ENCODE measurements around the gene GNAZ. TPM values are rescaled to one million over a fixed set of nuclear protein-coding genes. Genes with fewer than 3 reads are reported as not detected.

Gene GNAZ
- total RNA-seq, 1 experiment from 2014 or later, result 11.1 TPM

DNA sequence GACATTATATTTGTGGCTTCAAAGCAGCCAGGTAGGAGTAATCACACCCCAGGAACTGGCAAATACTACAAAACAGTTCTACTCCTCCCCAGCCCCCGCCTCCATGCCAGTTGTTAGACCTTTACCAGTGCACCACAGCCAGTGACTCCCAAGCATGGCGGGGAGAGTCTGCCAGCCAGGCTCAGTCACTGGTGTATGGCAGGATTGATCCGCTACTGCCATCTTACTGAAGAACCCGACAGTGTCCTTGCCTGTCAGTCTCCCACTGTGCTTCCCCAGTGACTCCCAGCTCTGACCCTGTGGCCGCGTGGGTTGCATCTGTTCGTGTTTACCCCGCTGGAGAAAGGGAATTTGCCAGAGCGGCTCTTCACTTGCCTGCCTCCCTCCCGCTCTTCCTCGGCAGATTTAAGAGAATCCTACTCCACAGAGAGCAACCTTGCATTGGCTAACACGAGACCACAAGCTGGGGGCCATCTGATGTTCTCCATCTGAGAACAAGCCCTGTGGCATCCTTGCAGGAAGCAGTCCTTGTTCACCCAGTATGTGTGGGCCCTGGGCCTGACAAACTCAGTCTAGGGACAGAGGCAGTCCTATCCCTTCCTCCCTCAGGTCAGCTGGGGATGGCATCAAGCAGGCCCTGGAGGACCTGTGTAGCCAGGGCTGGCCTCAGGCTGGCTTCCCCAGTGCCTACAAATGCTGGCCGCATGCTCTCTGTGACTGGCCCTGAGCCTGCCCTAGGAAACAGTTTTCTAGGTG lies 33.1 kb downstream of the GNAZ start:
- no peaks in the 10 kb centered on the region for H3K36me3 ChIP-seq (ENCODE audit: control insufficient read depth in 1 of 2, insufficient read depth in 2 of 2, low read length in 2 of 2)
- no peak overlapping the region for H3K4me3 ChIP-seq (replicated peaks in 1 of 2; ENCODE audit: low read depth in 1 of 2, low read length in 2 of 2)
- no peak overlapping the region for H3K27ac ChIP-seq (ENCODE audit: low read depth, low read length)
- ChIA-PET RAD21 (ENCODE audit: low non-redundant PET in 1 of 2, low total read pairs in 2 of 2, uncharacterized antibody in 2 of 2, unreplicated experiment in 2 of 2) (no interaction called here), POLR2A (no interaction called here), CTCF (interaction anchor here (0.9 kb wide), 1 partner anchor 144 kb away, joined by 3 read pairs; no protein-coding TSS in a partner anchor)
- intact Hi-C loops (cut with micrococcal nuclease), result no loop called here
- DNase-seq (ENCODE audit: low read depth, low spot score) (no peak), ATAC-seq (no peak)
- H3K4me1 ChIP-seq (ENCODE audit: control insufficient read depth in 1 of 2, insufficient read depth in 2 of 2, low read length in 2 of 2), result no peaks in the 10 kb centered on the region
- H4K20me1 ChIP-seq (ENCODE audit: insufficient read depth), result no peaks in the 10 kb centered on the region
- H3K9me2 ChIP-seq (ENCODE audit: insufficient read depth), result no peaks in the 10 kb centered on the region
- no TSS peak for BruUV-seq (replicated peaks)
- H3K79me2 ChIP-seq (ENCODE audit: insufficient read depth, low read length), result no peaks in the 10 kb centered on the region
- H3K9ac ChIP-seq (ENCODE audit: low read length), result no peak overlapping the region
- TF ChIP-seq SP1 (IDR thresholded peaks at IDR 0.05; ENCODE audit: low read depth), result no peak
- TF ChIP-seq, protein P1, sequence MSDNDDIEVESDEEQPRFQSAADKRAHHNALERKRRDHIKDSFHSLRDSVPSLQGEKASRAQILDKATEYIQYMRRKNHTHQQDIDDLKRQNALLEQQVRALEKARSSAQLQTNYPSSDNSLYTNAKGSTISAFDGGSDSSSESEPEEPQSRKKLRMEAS (IDR thresholded peaks at IDR 0.05), result no peak
- no peak for TF ChIP-seq YY1 (IDR thresholded peaks at IDR 0.05; ENCODE audit: extremely low read depth, insufficient replicate concordance, low read depth, low read length)
- no peak for TF ChIP-seq JUND (IDR thresholded peaks at IDR 0.05)
- no peak for TF ChIP-seq EZH2 (IDR thresholded peaks at IDR 0.05)
- TF ChIP-seq, protein P2, sequence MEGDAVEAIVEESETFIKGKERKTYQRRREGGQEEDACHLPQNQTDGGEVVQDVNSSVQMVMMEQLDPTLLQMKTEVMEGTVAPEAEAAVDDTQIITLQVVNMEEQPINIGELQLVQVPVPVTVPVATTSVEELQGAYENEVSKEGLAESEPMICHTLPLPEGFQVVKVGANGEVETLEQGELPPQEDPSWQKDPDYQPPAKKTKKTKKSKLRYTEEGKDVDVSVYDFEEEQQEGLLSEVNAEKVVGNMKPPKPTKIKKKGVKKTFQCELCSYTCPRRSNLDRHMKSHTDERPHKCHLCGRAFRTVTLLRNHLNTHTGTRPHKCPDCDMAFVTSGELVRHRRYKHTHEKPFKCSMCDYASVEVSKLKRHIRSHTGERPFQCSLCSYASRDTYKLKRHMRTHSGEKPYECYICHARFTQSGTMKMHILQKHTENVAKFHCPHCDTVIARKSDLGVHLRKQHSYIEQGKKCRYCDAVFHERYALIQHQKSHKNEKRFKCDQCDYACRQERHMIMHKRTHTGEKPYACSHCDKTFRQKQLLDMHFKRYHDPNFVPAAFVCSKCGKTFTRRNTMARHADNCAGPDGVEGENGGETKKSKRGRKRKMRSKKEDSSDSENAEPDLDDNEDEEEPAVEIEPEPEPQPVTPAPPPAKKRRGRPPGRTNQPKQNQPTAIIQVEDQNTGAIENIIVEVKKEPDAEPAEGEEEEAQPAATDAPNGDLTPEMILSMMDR (IDR thresholded peaks at IDR 0.05 in 2 of 3, conservative IDR thresholded peaks at IDR 0.05 in 1 of 3; ENCODE audit: borderline replicate concordance in 1 of 3, insufficient read depth in 1 of 3, low read depth in 2 of 3, low read length in 2 of 3), result no peak
- no peak for TF ChIP-seq ZFX (IDR thresholded peaks at IDR 0.05)
- TF ChIP-seq, protein P3, sequence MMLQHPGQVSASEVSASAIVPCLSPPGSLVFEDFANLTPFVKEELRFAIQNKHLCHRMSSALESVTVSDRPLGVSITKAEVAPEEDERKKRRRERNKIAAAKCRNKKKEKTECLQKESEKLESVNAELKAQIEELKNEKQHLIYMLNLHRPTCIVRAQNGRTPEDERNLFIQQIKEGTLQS (IDR thresholded peaks at IDR 0.05), result no peak
- no peak for TF ChIP-seq ZNF274 (IDR thresholded peaks at IDR 0.05; ENCODE audit: low read depth, low read length)
- no peak for TF ChIP-seq ELF1 (IDR thresholded peaks at IDR 0.05; ENCODE audit: borderline replicate concordance, low read depth)
- no peak for TF ChIP-seq FOSL1 (IDR thresholded peaks at IDR 0.05; ENCODE audit: low read depth)
- no peak for TF ChIP-seq EGR1 (IDR thresholded peaks at IDR 0.05; ENCODE audit: low read depth)
- TF ChIP-seq, protein P4, sequence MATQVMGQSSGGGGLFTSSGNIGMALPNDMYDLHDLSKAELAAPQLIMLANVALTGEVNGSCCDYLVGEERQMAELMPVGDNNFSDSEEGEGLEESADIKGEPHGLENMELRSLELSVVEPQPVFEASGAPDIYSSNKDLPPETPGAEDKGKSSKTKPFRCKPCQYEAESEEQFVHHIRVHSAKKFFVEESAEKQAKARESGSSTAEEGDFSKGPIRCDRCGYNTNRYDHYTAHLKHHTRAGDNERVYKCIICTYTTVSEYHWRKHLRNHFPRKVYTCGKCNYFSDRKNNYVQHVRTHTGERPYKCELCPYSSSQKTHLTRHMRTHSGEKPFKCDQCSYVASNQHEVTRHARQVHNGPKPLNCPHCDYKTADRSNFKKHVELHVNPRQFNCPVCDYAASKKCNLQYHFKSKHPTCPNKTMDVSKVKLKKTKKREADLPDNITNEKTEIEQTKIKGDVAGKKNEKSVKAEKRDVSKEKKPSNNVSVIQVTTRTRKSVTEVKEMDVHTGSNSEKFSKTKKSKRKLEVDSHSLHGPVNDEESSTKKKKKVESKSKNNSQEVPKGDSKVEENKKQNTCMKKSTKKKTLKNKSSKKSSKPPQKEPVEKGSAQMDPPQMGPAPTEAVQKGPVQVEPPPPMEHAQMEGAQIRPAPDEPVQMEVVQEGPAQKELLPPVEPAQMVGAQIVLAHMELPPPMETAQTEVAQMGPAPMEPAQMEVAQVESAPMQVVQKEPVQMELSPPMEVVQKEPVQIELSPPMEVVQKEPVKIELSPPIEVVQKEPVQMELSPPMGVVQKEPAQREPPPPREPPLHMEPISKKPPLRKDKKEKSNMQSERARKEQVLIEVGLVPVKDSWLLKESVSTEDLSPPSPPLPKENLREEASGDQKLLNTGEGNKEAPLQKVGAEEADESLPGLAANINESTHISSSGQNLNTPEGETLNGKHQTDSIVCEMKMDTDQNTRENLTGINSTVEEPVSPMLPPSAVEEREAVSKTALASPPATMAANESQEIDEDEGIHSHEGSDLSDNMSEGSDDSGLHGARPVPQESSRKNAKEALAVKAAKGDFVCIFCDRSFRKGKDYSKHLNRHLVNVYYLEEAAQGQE (IDR thresholded peaks at IDR 0.05; ENCODE audit: low read depth), result no peak
- no peak for TF ChIP-seq RAD21 (IDR thresholded peaks at IDR 0.05; ENCODE audit: low read depth)
- TF ChIP-seq SRF (IDR thresholded peaks at IDR 0.05; ENCODE audit: low read depth), result no peak
- TF ChIP-seq TCF7L2 (IDR thresholded peaks at IDR 0.05; ENCODE audit: borderline replicate concordance, extremely low read depth, insufficient read depth, insufficient read length), result no peak
- no peak for TF ChIP-seq POLR2AphosphoS5 (IDR thresholded peaks at IDR 0.05; ENCODE audit: low read depth, low read length)
- TF ChIP-seq CEBPB (IDR thresholded peaks at IDR 0.05; ENCODE audit: low read depth), result no peak
- TF ChIP-seq POLR2A (IDR thresholded peaks at IDR 0.05; ENCODE audit: borderline replicate concordance, extremely low read depth, insufficient read depth, insufficient read length), result no peak
- no peak overlapping the region for H2AFZ ChIP-seq (ENCODE audit: low read depth, low read length, poor library complexity, severe bottlenecking)
- no peak overlapping the region for H3K4me2 ChIP-seq (ENCODE audit: low read length)
- H3K27me3 ChIP-seq (ENCODE audit: insufficient read depth, low read length), result no peaks in the 10 kb centered on the region
- no peaks in the 10 kb centered on the region for H3K9me3 ChIP-seq (ENCODE audit: control insufficient read depth in 1 of 2, insufficient read depth in 1 of 2, low read depth in 1 of 2, low read length in 2 of 2)

Measured in HCT116 (cell line).